ENCODE results near the gene CENPS. TPM values are rescaled to one million over a fixed set of nuclear protein-coding genes. Genes with fewer than 3 reads are reported as not detected.
A peak's percentile ranks its signal among the peaks of the same experiment; 100 is the strongest.

The CENPS gene
- total RNA-seq, 1 donor from 2014 or later: 9.8 TPM

DNA sequence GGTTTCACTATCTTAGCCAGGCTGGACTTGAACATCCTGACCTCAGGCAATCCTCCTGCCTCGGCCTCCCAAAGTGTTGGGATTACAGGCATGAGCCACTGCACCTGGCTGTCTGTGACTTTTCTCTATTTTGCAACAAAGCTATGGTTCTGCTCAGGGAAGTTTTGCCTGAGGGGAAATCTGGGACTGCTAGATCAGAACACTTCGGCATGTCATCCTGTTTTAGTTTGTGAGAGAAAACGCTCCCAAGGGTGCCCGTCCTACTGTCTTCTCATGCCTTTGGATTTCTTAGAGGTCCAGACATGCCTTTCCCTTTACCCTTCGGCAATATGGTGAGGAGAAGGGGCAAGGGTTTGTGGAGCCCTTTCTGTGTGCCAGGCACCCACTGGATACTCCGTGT lies 14.0 kb downstream of the CENPS start:
- Mint-ChIP-seq H3K9me3 (ENCODE audit: unreplicated experiment) (no peaks in the 10 kb centered on the region), H3K27ac (ENCODE audit: unreplicated experiment) (no peak overlapping the region)
- no peak for TF ChIP-seq CTCF (IDR thresholded peaks at IDR 0.05; ENCODE audit: unreplicated experiment)

GRCh38 chr1:10444795-10445397 lies 14.7 kb downstream of the CENPS start:
- no peaks in the 10 kb centered on the region for H3K27me3 Mint-ChIP-seq (ENCODE audit: unreplicated experiment)
- no peak for TF ChIP-seq CTCF (IDR thresholded peaks at IDR 0.05; ENCODE audit: unreplicated experiment)
- no peaks in the 10 kb centered on the region for H3K36me3 Mint-ChIP-seq (ENCODE audit: low read depth, unreplicated experiment)
- H3K9me3 Mint-ChIP-seq (ENCODE audit: unreplicated experiment): no peaks in the 10 kb centered on the region
- peaks cover 6% of the 10 kb centered on the region for H3K4me1 Mint-ChIP-seq (ENCODE audit: unreplicated experiment)
- no peak overlapping the region for H3K27ac Mint-ChIP-seq (ENCODE audit: unreplicated experiment)
- no peak overlapping the region for H3K4me3 Mint-ChIP-seq (ENCODE audit: unreplicated experiment)
- DNase-seq (ENCODE audit: low spot score): no peak

More for the DNA sequence above, 14.0 kb downstream of the CENPS start:
- no peaks in the 10 kb centered on the region for H3K36me3 Mint-ChIP-seq (ENCODE audit: low read depth, unreplicated experiment)
- DNase-seq (ENCODE audit: low spot score): no peak
- no peak overlapping the region for H3K4me3 Mint-ChIP-seq (ENCODE audit: unreplicated experiment)
- no peaks in the 10 kb centered on the region for H3K4me1 Mint-ChIP-seq (ENCODE audit: unreplicated experiment)
- H3K27me3 Mint-ChIP-seq (ENCODE audit: unreplicated experiment): no peaks in the 10 kb centered on the region

DNA sequence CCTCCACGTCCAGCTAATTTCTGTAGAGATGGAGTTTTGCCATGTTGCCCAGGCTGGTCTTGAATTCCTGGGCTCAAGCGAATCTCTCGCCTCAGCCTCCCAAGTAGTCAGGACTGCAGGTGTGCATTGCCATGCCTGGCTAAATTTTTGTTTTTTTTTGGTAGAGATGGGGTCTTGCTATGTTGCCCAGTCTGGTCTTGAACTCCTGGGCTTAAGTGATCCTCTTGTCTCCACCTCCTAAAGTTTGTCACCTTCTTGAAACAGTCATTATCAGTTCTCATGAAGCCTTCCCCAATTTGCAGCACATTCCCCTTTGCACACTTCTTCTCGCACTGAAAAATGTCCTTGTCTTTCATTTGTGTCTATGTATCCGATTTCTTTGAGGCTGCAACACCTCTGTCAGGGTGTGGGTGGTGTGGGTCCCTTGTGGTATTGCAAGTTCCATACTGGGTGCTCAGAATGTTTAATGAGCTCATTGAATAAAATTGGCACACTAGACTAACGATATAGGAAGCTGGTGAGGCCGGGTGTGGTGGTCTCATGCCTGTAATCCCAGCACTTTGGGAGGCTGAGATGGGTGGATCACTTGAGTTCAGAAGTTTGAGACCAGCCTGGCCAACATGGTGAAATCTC lies 16.7 kb downstream of the CENPS start:
- H3K4me3 Mint-ChIP-seq (ENCODE audit: unreplicated experiment): no peak overlapping the region

DNA sequence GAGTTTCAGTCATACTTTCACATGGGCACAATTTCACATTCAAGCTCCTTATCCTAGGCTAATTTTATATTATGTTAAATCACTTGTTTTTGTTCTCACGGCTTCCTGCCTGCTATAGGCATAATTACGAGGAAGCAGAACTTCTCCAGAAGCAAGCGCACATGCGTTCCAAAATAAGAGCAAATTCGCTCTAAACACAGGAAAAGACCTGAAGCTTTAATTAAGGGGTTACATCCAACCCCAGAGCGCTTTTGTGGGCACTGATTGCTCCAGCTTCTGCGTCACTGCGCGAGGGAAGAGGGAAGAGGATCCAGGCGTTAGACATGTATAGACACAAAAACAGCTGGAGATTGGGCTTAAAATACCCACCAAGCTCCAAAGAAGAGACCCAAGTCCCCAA lies 19.5 kb downstream of the CENPS start, which contains the start of gene CORT:
CORT (plus strand) TSS at position 281 of the 400 bp plus-strand sequence. CDS start 193 bp downstream, outside the sequence.
- Mint-ChIP-seq H3K27ac (ENCODE audit: unreplicated experiment) (peak within 1 kb of the TSS; percentile 72), H3K9me3 (ENCODE audit: unreplicated experiment) (no peaks in the 10 kb centered on the region), H3K36me3 (ENCODE audit: low read depth, unreplicated experiment) (no peaks in the 10 kb centered on the region), H3K4me3 (ENCODE audit: unreplicated experiment) (no peak within 1 kb of the TSS), H3K27me3 (ENCODE audit: unreplicated experiment) (no peaks in the 10 kb centered on the region), H3K4me1 (ENCODE audit: unreplicated experiment) (peaks cover 27% of the 10 kb centered on the region)
- DNase-seq (ENCODE audit: low spot score): no peak
- TF ChIP-seq CTCF (IDR thresholded peaks at IDR 0.05; ENCODE audit: unreplicated experiment): no peak

More for the DNA sequence above, 16.7 kb downstream of the CENPS start:
- no peaks in the 10 kb centered on the region for H3K9me3 Mint-ChIP-seq (ENCODE audit: unreplicated experiment)
- no peak overlapping the region for H3K27ac Mint-ChIP-seq (ENCODE audit: unreplicated experiment)
- TF ChIP-seq CTCF (IDR thresholded peaks at IDR 0.05; ENCODE audit: unreplicated experiment): no peak
- peaks cover 26% of the 10 kb centered on the region for H3K4me1 Mint-ChIP-seq (ENCODE audit: unreplicated experiment)
- H3K27me3 Mint-ChIP-seq (ENCODE audit: unreplicated experiment): no peaks in the 10 kb centered on the region
- DNase-seq (ENCODE audit: low spot score): no peak
- H3K36me3 Mint-ChIP-seq (ENCODE audit: low read depth, unreplicated experiment): no peaks in the 10 kb centered on the region

DNA sequence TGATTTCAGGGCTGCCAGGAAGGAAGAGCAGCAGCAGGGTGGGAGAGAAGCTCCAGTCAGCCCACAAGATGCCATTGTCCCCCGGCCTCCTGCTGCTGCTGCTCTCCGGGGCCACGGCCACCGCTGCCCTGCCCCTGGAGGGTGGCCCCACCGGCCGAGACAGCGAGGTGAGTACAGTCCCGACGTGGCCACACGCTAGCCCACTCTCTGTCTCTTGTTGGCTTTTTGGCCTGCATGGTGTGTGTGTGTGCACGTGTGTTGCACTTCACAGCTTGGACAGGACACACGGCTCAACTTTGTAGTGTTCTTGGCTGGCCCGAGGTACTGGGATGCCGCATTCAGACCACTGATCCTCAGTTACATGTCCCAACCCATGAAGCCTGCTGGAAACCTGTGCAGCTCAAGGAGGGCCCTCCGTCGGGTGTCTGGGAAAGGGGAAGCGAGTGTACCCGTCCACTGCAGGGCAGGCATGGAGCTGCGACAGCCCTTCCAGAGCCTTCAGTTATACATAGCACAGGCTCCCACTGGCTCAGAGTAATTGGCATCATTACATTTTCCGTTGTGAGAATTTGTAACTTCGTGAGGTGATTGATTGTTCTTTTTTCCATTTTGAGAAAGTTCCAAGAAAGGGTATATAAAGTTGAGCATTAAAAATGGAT lies 20.1 kb downstream of the CENPS start:
- no peak overlapping the region for H3K4me3 Mint-ChIP-seq (ENCODE audit: unreplicated experiment)
- DNase-seq (ENCODE audit: low spot score): no peak
- peaks cover 27% of the 10 kb centered on the region for H3K4me1 Mint-ChIP-seq (ENCODE audit: unreplicated experiment)
- no peak for TF ChIP-seq CTCF (IDR thresholded peaks at IDR 0.05; ENCODE audit: unreplicated experiment)
- H3K27ac Mint-ChIP-seq (ENCODE audit: unreplicated experiment): peak overlapping the region; percentile 27
- no peaks in the 10 kb centered on the region for H3K9me3 Mint-ChIP-seq (ENCODE audit: unreplicated experiment)
- H3K36me3 Mint-ChIP-seq (ENCODE audit: low read depth, unreplicated experiment): no peaks in the 10 kb centered on the region
- no peaks in the 10 kb centered on the region for H3K27me3 Mint-ChIP-seq (ENCODE audit: unreplicated experiment)

All from endothelial cell (in vitro differentiated cells).